ENCODE measurements around the gene SNTA1. TPM values are rescaled to one million over a fixed set of nuclear protein-coding genes. Genes with fewer than 3 reads are reported as not detected.
A peak's percentile ranks its signal among the peaks of the same experiment; 100 is the strongest.

The SNTA1 gene
- total and polyA plus RNA-seq, 2 of the 13 experiments (the other 11 are each of a cell fraction or from before 2014, with no cell fraction given), result 16.4 to 18.3 TPM

DNA sequence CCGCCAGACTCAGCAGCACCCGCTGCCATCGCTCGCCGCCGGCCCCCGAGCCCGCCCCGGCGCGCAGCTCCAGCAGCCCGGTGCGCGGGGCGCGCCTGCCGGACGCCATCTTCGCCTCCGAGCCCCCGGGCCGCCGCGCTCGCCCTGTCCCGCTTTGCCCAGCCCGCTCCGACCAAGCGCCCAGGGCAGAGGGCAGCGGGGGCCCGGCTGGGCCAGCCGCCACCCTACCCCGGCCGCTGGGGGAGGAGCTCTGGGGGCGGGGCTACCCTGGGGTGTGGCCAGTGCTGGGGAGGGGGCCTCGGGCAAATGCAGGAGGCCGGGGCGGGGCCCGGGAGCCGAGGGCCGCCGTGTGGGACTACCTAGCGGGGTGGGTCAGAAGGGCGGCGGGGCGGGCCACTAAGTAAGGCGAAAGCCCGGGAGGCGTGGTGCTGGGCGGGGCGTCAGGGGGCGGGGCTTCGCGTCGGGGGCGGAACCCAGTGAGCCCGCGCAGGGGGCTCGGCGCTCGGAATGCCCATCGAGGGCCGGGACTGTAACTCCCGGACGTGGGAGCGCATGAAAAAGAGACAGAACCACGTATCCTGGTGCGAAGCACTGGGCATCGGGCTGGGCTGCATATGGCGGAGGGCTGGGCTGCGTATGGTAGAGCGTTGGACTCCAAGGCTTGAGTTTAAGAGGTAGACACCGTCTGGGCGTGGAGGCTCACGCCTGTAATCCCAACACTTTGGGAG is at the start of gene SNTA1 (continued):
- no peak for TF ChIP-seq MTF2 (CRISPR knock-in tag; IDR thresholded peaks at IDR 0.05; ENCODE audit: borderline replicate concordance)
- no peak for TF ChIP-seq ZNF781 (CRISPR knock-in tag; IDR thresholded peaks at IDR 0.05; ENCODE audit: borderline replicate concordance, not compliant biosample characterization)
- no peak; the same call in 1 of the 2 replicates for TF ChIP-seq KLF12 (CRISPR knock-in tag; IDR thresholded peaks at IDR 0.05; ENCODE audit: borderline replicate concordance)
- TF ChIP-seq ZFP36L1 (CRISPR knock-in tag; IDR thresholded peaks at IDR 0.05), result no peak
- TF ChIP-seq SMYD3 (CRISPR knock-in tag; IDR thresholded peaks at IDR 0.05), result 0 out of 2 replicates have a peak, but pooled peaks have one; percentile 43
- TF ChIP-seq, protein P1, sequence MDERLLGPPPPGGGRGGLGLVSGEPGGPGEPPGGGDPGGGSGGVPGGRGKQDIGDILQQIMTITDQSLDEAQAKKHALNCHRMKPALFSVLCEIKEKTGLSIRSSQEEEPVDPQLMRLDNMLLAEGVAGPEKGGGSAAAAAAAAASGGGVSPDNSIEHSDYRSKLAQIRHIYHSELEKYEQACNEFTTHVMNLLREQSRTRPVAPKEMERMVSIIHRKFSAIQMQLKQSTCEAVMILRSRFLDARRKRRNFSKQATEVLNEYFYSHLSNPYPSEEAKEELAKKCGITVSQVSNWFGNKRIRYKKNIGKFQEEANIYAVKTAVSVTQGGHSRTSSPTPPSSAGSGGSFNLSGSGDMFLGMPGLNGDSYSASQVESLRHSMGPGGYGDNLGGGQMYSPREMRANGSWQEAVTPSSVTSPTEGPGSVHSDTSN (CRISPR knock-in tag; IDR thresholded peaks at IDR 0.05), result no peak
- TF ChIP-seq SRSF9 (IDR thresholded peaks at IDR 0.05; ENCODE audit: borderline replicate concordance, insufficient read depth, low read depth, low read length, poor library complexity, severe bottlenecking), result no peak
- TF ChIP-seq HDAC1 (CRISPR knock-in tag; IDR thresholded peaks at IDR 0.05), result peak; percentile 60
- TF ChIP-seq RARG (CRISPR knock-in tag; IDR thresholded peaks at IDR 0.05; ENCODE audit: low read depth), result no peak
- no peak for TF ChIP-seq FOXM1 (CRISPR knock-in tag; IDR thresholded peaks at IDR 0.05)
- peak; percentile 94; the same call in 1 of the 2 replicates for TF ChIP-seq TRAFD1 (CRISPR knock-in tag; IDR thresholded peaks at IDR 0.05; ENCODE audit: borderline replicate concordance)
- TF ChIP-seq RAD21 (CRISPR knock-in tag; IDR thresholded peaks at IDR 0.05), result peak; percentile 84
- no peak for TF ChIP-seq FOXA1 (IDR thresholded peaks at IDR 0.05)
- TF ChIP-seq FOXA1 (CRISPR knock-in tag; IDR thresholded peaks at IDR 0.05), result peak; percentile 23; the same call in 1 of the 2 replicates
- TF ChIP-seq DDIT3 (CRISPR knock-in tag; IDR thresholded peaks at IDR 0.05), result no peak
- peak; percentile 44; the same call in 1 of the 2 replicates for TF ChIP-seq CREBL2 (CRISPR knock-in tag; IDR thresholded peaks at IDR 0.05; ENCODE audit: borderline replicate concordance)
- TF ChIP-seq MEF2D (CRISPR knock-in tag; IDR thresholded peaks at IDR 0.05), result no peak
- TF ChIP-seq ZNF782 (CRISPR knock-in tag; IDR thresholded peaks at IDR 0.05; ENCODE audit: borderline replicate concordance), result no peak; the same call in 1 of the 2 replicates
- no peak for TF ChIP-seq ZFYVE20 (CRISPR knock-in tag; IDR thresholded peaks at IDR 0.05; ENCODE audit: borderline replicate concordance, low read depth)
- TF ChIP-seq SMAD3 (CRISPR knock-in tag; IDR thresholded peaks at IDR 0.05), result no peak
- peak; percentile 77 for TF ChIP-seq ZNF777 (CRISPR knock-in tag; IDR thresholded peaks at IDR 0.05)
- TF ChIP-seq ATF5 (CRISPR knock-in tag; IDR thresholded peaks at IDR 0.05; ENCODE audit: low read depth), result peak; percentile 82; the same call in 1 of the 2 replicates
- TF ChIP-seq ZNF543 (CRISPR knock-in tag; IDR thresholded peaks at IDR 0.05), result 0 out of 2 replicates have a peak, but pooled peaks have one; percentile 70
- no peak for TF ChIP-seq SNAPC5 (CRISPR knock-in tag; IDR thresholded peaks at IDR 0.05; ENCODE audit: borderline replicate concordance)
